GM23338 (cell line): Measurements from ENCODE around the gene PPP6R3. TPM values are rescaled to one million over a fixed set of nuclear protein-coding genes. Genes with fewer than 3 reads are reported as not detected.

Source experiments
- ATAC-seq: fragments of 200-7000 bp; cut with Tn5 transposase; 3 replicates; pipeline ENCODE4 v1.9.1; 2020
- DNase-seq: peaks from one replicate; pipeline ENCODE4 v3.0.0-alpha.2; 2015; ENCODE audit warnings: low spot score
- H2AFZ ChIP-seq: fragments of 200-600 bp; sonication (generic); 2 replicates; pipeline ENCODE4 v1.8.0; 2016; ENCODE audit warnings: antibody characterized with exemption, mild to moderate bottlenecking, moderate library complexity
- H3F3A ChIP-seq: fragments of 200-600 bp; sonication (generic); replicated peaks from 2 replicates; pipeline ENCODE4 v1.8.0; 2017; ENCODE audit warnings: antibody characterized with exemption, mixed run types, low read depth
- H3K27ac ChIP-seq: fragments of 200-600 bp; sonication (generic); 2 replicates; pipeline ENCODE4 v1.6.1; 2016; ENCODE audit warnings: low read depth
- H3K27me3 ChIP-seq: fragments of 200-600 bp; sonication (generic); 2 replicates; pipeline ENCODE4 v1.8.0; 2016; ENCODE audit warnings: mild to moderate bottlenecking, mixed run types, moderate library complexity; ENCODE audit not compliant: insufficient read depth
- H3K36me3 ChIP-seq: fragments of 200-600 bp; sonication (generic); 2 replicates; pipeline ENCODE4 v1.8.0; 2016; ENCODE audit warnings: mild to moderate bottlenecking; ENCODE audit not compliant: insufficient read depth
- H3K4me1 ChIP-seq: fragments of 200-600 bp; sonication (generic); 2 replicates; pipeline ENCODE4 v1.8.0; 2016; ENCODE audit warnings: mild to moderate bottlenecking, moderate library complexity; ENCODE audit not compliant: insufficient read depth
- H3K4me2 ChIP-seq: fragments of 200-600 bp; sonication (generic); 2 replicates; pipeline ENCODE4 v1.7.1; 2017; ENCODE audit warnings: mixed run types
- H3K4me3 ChIP-seq: fragments of 200-600 bp; sonication (generic); 2 replicates; pipeline ENCODE4 v1.6.1; 2016; ENCODE audit warnings: mixed run types
- H3K79me2 ChIP-seq: fragments of 200-600 bp; sonication (generic); replicated peaks from 2 replicates; pipeline ENCODE4 v1.8.0; 2017; ENCODE audit warnings: mild to moderate bottlenecking; ENCODE audit not compliant: insufficient read depth
- H3K9me2 ChIP-seq: fragments of 200-600 bp; sonication (generic); 2 replicates; pipeline ENCODE4 v1.8.0; 2017; ENCODE audit not compliant: insufficient read depth
- H4K20me1 ChIP-seq: fragments of 200-600 bp; sonication (generic); replicated peaks from 2 replicates; pipeline ENCODE4 v1.8.0; 2017; ENCODE audit warnings: mild to moderate bottlenecking; ENCODE audit not compliant: insufficient read depth
- H3K27ac Mint-ChIP-seq: 2 replicates; pipeline ENCODE4 v1.8.0; 2020; ENCODE audit warnings: inconsistent platforms, mild to moderate bottlenecking, moderate library complexity, mixed read lengths
- H3K27me3 Mint-ChIP-seq: 3 replicates; pipeline ENCODE4 v1.8.0; 2022; ENCODE audit warnings: low read depth, mild to moderate bottlenecking, moderate library complexity, mixed read lengths, inconsistent platforms; ENCODE audit not compliant: insufficient read depth, poor library complexity
- H3K36me3 Mint-ChIP-seq: 3 replicates; pipeline ENCODE4 v1.8.0; 2021; ENCODE audit warnings: low read depth, mild to moderate bottlenecking, inconsistent platforms, moderate library complexity, mixed read lengths
- H3K4me1 Mint-ChIP-seq: 3 replicates; pipeline ENCODE4 v1.8.0; 2020; ENCODE audit warnings: mild to moderate bottlenecking, inconsistent platforms, mixed read lengths
- H3K4me3 Mint-ChIP-seq: 3 replicates; pipeline ENCODE4 v1.8.0; 2021; ENCODE audit warnings: moderate library complexity, mild to moderate bottlenecking, inconsistent platforms, mixed read lengths
- H3K9me3 Mint-ChIP-seq: 3 replicates; pipeline ENCODE4 v1.8.0; 2020; ENCODE audit warnings: moderate library complexity, mild to moderate bottlenecking, inconsistent platforms, mixed read lengths
- EZH2 ChIP-seq: fragments of 200-600 bp; sonication (generic); IDR thresholded peaks from one replicate; pipeline ENCODE4 v1.8.0; 2017; ENCODE audit warnings: antibody characterized with exemption, mild to moderate bottlenecking, low read depth; ENCODE audit not compliant: unreplicated experiment
- NANOG ChIP-seq: IDR thresholded peaks from 2 replicates; pipeline ENCODE4 v1.6.1; 2016; ENCODE audit warnings: antibody characterized with exemption, borderline replicate concordance
- STAT1 ChIP-seq: IDR thresholded peaks from one replicate; pipeline ENCODE4 v1.6.1; 2016; ENCODE audit warnings: antibody characterized with exemption; ENCODE audit not compliant: unreplicated experiment
- ZNF114 ChIP-seq: fragments of 250-450 bp; sonication (Bioruptor Pico); IDR thresholded peaks from 2 replicates; pipeline ENCODE4 v1.5.0; 2020; ENCODE audit warnings: mild to moderate bottlenecking, moderate library complexity
- ZNF331 ChIP-seq: fragments of 250-450 bp; sonication (Bioruptor Pico); IDR thresholded peaks from 2 replicates; pipeline ENCODE4 v1.5.0; 2020; ENCODE audit warnings: low read depth, mild to moderate bottlenecking, moderate library complexity
- polyA plus RNA-seq: library from polyadenylated mRNA; unstranded; fragments of >200 nt; fragmentation: Nextera tagmentation; extraction: Ambion mirVana; gene quantifications from 2 replicates; pipeline ENCODE4 v1.2.1, GENCODE V29; 2016
- total RNA-seq: library from RNA; depleted of rRNA; stranded (reverse); fragments of >200 nt; shearing (Covaris generic); gene quantifications from 2 replicates; pipeline ENCODE4 v1.2.3, GENCODE V29; 2014
- TF ChIP-seq, protein P1 (sequence below): IDR thresholded peaks from 2 replicates; pipeline ENCODE4 v1.6.1; 2016; ENCODE audit warnings: antibody characterized with exemption
- TF ChIP-seq, protein P2 (sequence below): IDR thresholded peaks from one replicate; pipeline ENCODE4 v1.6.1; 2018; ENCODE audit warnings: antibody characterized with exemption; ENCODE audit not compliant: unreplicated experiment
- TF ChIP-seq, protein P3 (sequence below), 2 experiments: fragments of 200-600 bp in 1 of 2; sonication (generic) in 1 of 2; conservative IDR thresholded peaks; 2 replicates each; pipeline versions ENCODE4 v1.5.1 to v1.6.1; 2016 to 2017; ENCODE audit warnings: antibody characterized with exemption in 2 of 2, low read depth in 2 of 2, mild to moderate bottlenecking in 2 of 2, moderate library complexity in 1 of 2

PPP6R3 gene
- total and polyA plus RNA-seq, 2 experiments from 2014 or later: 170 to 268 TPM

DNA sequence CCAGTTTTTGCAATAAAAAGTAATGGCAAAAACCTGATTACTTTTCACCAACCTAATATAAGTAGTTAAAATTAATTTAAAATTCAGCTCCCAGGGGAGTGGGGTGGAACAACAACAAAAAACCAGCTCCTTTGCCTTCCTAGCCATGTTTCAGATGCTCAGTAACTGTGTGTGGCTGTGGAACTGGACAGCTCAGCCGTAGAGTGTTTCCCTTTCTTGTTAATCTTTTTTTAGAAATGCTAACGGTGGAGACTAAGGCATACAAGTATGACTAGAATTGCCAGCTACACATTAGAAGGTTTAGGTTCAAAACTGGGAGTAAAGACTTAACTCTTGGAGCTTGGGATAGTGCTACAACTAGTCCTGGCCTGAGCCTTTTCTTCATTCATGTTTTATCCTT is 45.0 kb downstream of the PPP6R3 start:
- Histone ChIP-seq H3K9me2 (no peaks in the 10 kb centered on the region), H3K4me3 (no peak overlapping the region), H2AFZ (no peak overlapping the region), H3K4me2 (no peak overlapping the region), H3K36me3 (no peaks in the 10 kb centered on the region), H3K27ac (no peak overlapping the region), H3K27me3 (no peaks in the 10 kb centered on the region), H3K4me1 (peaks cover 24% of the 10 kb centered on the region), H4K20me1 (peaks cover 85% of the 10 kb centered on the region), H3F3A (no peaks in the 10 kb centered on the region), H3K79me2 (peaks cover 100% of the 10 kb centered on the region)
- no peak for ATAC-seq
- Mint-ChIP-seq H3K27ac (no peak overlapping the region), H3K9me3 (no peaks in the 10 kb centered on the region), H3K4me1 (peaks cover 41% of the 10 kb centered on the region), H3K36me3 (no peaks in the 10 kb centered on the region), H3K27me3 (peaks cover 10% of the 10 kb centered on the region), H3K4me3 (no peak overlapping the region)
- no peak for DNase-seq
- TF ChIP-seq, protein P1, sequence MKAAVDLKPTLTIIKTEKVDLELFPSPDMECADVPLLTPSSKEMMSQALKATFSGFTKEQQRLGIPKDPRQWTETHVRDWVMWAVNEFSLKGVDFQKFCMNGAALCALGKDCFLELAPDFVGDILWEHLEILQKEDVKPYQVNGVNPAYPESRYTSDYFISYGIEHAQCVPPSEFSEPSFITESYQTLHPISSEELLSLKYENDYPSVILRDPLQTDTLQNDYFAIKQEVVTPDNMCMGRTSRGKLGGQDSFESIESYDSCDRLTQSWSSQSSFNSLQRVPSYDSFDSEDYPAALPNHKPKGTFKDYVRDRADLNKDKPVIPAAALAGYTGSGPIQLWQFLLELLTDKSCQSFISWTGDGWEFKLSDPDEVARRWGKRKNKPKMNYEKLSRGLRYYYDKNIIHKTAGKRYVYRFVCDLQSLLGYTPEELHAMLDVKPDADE: no peak
- no peak for TF ChIP-seq STAT1
- no peak for TF ChIP-seq EZH2
- TF ChIP-seq NANOG: no peak
- no peak for TF ChIP-seq ZNF331 (CRISPR knock-in tag)

- no peaks in the 10 kb centered on the region for H3F3A ChIP-seq
- ATAC-seq (no peak), DNase-seq (no peak)
- H3K4me1 ChIP-seq: peaks cover 15% of the 10 kb centered on the region
- H3K36me3 ChIP-seq: no peaks in the 10 kb centered on the region
- H3K4me3 Mint-ChIP-seq: no peak overlapping the region
- no peaks in the 10 kb centered on the region for H3K27me3 ChIP-seq
- H3K36me3 Mint-ChIP-seq: no peaks in the 10 kb centered on the region
- peaks cover 85% of the 10 kb centered on the region for H4K20me1 ChIP-seq
- peaks cover 100% of the 10 kb centered on the region for H3K79me2 ChIP-seq
- H3K4me1 Mint-ChIP-seq: peaks cover 37% of the 10 kb centered on the region
- H3K27ac ChIP-seq: no peak overlapping the region
- H3K27ac Mint-ChIP-seq: no peak overlapping the region
- TF ChIP-seq, protein P2, sequence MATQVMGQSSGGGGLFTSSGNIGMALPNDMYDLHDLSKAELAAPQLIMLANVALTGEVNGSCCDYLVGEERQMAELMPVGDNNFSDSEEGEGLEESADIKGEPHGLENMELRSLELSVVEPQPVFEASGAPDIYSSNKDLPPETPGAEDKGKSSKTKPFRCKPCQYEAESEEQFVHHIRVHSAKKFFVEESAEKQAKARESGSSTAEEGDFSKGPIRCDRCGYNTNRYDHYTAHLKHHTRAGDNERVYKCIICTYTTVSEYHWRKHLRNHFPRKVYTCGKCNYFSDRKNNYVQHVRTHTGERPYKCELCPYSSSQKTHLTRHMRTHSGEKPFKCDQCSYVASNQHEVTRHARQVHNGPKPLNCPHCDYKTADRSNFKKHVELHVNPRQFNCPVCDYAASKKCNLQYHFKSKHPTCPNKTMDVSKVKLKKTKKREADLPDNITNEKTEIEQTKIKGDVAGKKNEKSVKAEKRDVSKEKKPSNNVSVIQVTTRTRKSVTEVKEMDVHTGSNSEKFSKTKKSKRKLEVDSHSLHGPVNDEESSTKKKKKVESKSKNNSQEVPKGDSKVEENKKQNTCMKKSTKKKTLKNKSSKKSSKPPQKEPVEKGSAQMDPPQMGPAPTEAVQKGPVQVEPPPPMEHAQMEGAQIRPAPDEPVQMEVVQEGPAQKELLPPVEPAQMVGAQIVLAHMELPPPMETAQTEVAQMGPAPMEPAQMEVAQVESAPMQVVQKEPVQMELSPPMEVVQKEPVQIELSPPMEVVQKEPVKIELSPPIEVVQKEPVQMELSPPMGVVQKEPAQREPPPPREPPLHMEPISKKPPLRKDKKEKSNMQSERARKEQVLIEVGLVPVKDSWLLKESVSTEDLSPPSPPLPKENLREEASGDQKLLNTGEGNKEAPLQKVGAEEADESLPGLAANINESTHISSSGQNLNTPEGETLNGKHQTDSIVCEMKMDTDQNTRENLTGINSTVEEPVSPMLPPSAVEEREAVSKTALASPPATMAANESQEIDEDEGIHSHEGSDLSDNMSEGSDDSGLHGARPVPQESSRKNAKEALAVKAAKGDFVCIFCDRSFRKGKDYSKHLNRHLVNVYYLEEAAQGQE: no peak
- TF ChIP-seq ZNF114 (no peak), NANOG (no peak), STAT1 (no peak)
- TF ChIP-seq, protein P3, sequence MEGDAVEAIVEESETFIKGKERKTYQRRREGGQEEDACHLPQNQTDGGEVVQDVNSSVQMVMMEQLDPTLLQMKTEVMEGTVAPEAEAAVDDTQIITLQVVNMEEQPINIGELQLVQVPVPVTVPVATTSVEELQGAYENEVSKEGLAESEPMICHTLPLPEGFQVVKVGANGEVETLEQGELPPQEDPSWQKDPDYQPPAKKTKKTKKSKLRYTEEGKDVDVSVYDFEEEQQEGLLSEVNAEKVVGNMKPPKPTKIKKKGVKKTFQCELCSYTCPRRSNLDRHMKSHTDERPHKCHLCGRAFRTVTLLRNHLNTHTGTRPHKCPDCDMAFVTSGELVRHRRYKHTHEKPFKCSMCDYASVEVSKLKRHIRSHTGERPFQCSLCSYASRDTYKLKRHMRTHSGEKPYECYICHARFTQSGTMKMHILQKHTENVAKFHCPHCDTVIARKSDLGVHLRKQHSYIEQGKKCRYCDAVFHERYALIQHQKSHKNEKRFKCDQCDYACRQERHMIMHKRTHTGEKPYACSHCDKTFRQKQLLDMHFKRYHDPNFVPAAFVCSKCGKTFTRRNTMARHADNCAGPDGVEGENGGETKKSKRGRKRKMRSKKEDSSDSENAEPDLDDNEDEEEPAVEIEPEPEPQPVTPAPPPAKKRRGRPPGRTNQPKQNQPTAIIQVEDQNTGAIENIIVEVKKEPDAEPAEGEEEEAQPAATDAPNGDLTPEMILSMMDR (conservative IDR thresholded peaks at IDR 0.05; ENCODE audit: low read depth in 2 of 2): no peak
- no peaks in the 10 kb centered on the region for H3K9me2 ChIP-seq
- H3K27me3 Mint-ChIP-seq: peaks cover 16% of the 10 kb centered on the region
- H3K4me2 ChIP-seq: no peak overlapping the region
- H3K9me3 Mint-ChIP-seq: no peaks in the 10 kb centered on the region
- H3K4me3 ChIP-seq: no peak overlapping the region
- H2AFZ ChIP-seq: no peak overlapping the region
Observed at GRCh38 chr11:68506908-68507307, 46.4 kb downstream of the PPP6R3 start.
